ENCODE measurements around the gene UGT2B7. TPM values are rescaled to one million over a fixed set of nuclear protein-coding genes. Genes with fewer than 3 reads are reported as not detected.

UGT2B7 gene
- total RNA-seq, 1 donor from 2014 or later, result not detected

GRCh38 chr4:69088473-69088872 is 7.8 kb upstream of the UGT2B7 start:
- DNase-seq (ENCODE audit: low spot score), result no peak
- Mint-ChIP-seq H3K4me3 (ENCODE audit: unreplicated experiment) (no peak overlapping the region), H3K36me3 (ENCODE audit: low read depth, unreplicated experiment) (no peaks in the 10 kb centered on the region), H3K27ac (ENCODE audit: unreplicated experiment) (no peak overlapping the region), H3K4me1 (ENCODE audit: unreplicated experiment) (no peaks in the 10 kb centered on the region), H3K27me3 (ENCODE audit: unreplicated experiment) (no peaks in the 10 kb centered on the region), H3K9me3 (ENCODE audit: unreplicated experiment) (no peaks in the 10 kb centered on the region)
- TF ChIP-seq CTCF (IDR thresholded peaks at IDR 0.05; ENCODE audit: unreplicated experiment), result no peak

DNA sequence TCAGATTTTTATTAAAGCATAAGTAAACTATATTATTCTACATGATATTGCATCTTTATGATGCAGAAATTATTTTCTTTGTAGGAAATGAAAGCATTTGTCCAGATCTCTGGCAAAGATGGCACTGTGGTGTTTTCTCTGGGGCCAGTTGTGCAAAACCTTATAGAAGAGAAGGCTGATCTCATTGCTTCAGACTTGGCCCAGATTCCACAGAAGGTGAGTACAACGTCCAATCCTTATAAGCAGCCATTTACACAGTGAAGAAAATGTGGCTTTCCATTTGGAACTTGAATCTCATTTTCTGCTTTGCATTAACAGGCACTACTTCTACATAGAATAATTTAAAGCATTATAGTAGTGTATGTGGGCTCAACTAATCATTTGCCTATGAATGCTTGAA is 6.9 kb upstream of the UGT2B7 start:
- Mint-ChIP-seq H3K9me3 (ENCODE audit: unreplicated experiment) (no peaks in the 10 kb centered on the region), H3K4me1 (ENCODE audit: unreplicated experiment) (no peaks in the 10 kb centered on the region), H3K27ac (ENCODE audit: unreplicated experiment) (no peak overlapping the region), H3K27me3 (ENCODE audit: unreplicated experiment) (no peaks in the 10 kb centered on the region), H3K4me3 (ENCODE audit: unreplicated experiment) (no peak overlapping the region), H3K36me3 (ENCODE audit: low read depth, unreplicated experiment) (no peaks in the 10 kb centered on the region)
- TF ChIP-seq CTCF (IDR thresholded peaks at IDR 0.05; ENCODE audit: unreplicated experiment), result no peak
- DNase-seq (ENCODE audit: low spot score), result no peak

DNA sequence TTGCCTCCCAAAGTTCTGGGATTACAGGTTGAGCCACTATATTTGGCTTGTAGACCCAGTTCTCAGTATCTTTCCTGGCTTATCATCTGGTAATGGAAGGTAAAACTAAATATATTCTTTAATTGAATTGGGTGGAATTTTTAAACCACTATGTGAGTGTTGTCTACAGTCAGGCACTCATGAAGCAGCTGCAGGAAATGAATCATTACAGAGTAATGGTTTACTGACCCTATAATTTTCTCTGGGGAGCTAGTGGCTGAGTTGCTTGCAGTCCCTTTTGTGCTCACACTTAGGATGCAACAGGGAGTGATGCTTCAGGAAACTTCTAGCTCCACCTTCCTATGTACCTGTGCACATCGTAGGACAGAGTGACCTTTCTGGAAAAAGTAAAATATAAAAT is 4.1 kb upstream of the UGT2B7 start:
- no peak overlapping the region for H3K27ac Mint-ChIP-seq (ENCODE audit: unreplicated experiment)
- no peaks in the 10 kb centered on the region for H3K27me3 Mint-ChIP-seq (ENCODE audit: unreplicated experiment)
- H3K9me3 Mint-ChIP-seq (ENCODE audit: unreplicated experiment), result no peaks in the 10 kb centered on the region
- H3K36me3 Mint-ChIP-seq (ENCODE audit: low read depth, unreplicated experiment), result no peaks in the 10 kb centered on the region
- TF ChIP-seq CTCF (IDR thresholded peaks at IDR 0.05; ENCODE audit: unreplicated experiment), result no peak
- no peaks in the 10 kb centered on the region for H3K4me1 Mint-ChIP-seq (ENCODE audit: unreplicated experiment)
- no peak for DNase-seq (ENCODE audit: low spot score)
- no peak overlapping the region for H3K4me3 Mint-ChIP-seq (ENCODE audit: unreplicated experiment)

DNA sequence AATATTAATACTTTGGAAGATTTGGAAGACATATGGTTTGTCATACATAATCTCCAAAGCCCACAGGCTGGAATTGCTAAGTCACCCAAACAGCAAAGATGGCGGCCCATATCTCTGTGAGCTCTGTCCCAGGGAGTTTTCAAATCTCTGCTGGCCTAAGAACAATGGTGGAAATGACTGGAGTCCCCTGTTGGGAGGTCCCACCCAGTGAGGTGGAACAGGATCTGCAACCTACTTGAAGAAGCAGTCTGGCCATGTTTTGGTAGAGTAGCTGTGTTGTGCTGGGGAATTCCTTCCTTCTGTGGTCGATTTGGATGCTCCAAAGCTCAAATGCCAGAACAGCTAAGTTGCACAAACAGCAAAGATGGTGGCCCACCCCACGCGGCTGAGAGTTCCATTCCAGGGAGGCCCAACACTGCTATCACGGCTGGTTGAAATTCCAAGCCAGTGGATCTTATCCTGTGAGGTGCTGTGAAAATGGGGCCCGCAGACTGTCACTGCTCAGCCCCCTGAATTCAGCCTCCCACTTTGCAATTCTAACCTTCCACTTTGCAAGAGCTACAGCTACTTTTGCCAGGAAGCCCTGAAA is 3.2 kb upstream of the UGT2B7 start:
- no peak for DNase-seq (ENCODE audit: low spot score)
- Mint-ChIP-seq H3K27ac (ENCODE audit: unreplicated experiment) (no peak overlapping the region), H3K36me3 (ENCODE audit: low read depth, unreplicated experiment) (no peaks in the 10 kb centered on the region), H3K4me3 (ENCODE audit: unreplicated experiment) (no peak overlapping the region), H3K9me3 (ENCODE audit: unreplicated experiment) (no peaks in the 10 kb centered on the region), H3K4me1 (ENCODE audit: unreplicated experiment) (no peaks in the 10 kb centered on the region), H3K27me3 (ENCODE audit: unreplicated experiment) (no peaks in the 10 kb centered on the region)
- no peak for TF ChIP-seq CTCF (IDR thresholded peaks at IDR 0.05; ENCODE audit: unreplicated experiment)

DNA sequence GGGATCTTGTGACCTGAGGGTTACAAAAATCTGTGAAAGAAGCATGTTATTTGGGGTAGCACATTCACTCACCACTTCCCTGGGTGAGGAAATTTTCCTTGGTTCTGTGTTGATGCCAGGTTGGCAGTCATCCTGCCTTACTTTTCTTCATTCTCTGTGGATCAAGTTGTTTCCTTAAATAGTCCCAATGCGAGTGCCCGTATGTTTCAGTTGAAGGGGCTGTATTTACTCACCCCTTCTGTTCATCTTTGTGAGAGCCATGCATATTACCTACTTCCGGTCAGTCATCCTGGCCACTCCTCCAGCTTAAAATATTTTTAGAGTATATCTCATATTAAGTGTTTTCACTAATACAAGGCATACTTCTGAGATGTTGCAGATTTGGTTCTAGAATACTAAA is 2.6 kb upstream of the UGT2B7 start:
- Mint-ChIP-seq H3K4me1 (ENCODE audit: unreplicated experiment) (peaks cover 3% of the 10 kb centered on the region), H3K4me3 (ENCODE audit: unreplicated experiment) (no peak overlapping the region), H3K9me3 (ENCODE audit: unreplicated experiment) (no peaks in the 10 kb centered on the region), H3K27ac (ENCODE audit: unreplicated experiment) (no peak overlapping the region), H3K36me3 (ENCODE audit: low read depth, unreplicated experiment) (no peaks in the 10 kb centered on the region), H3K27me3 (ENCODE audit: unreplicated experiment) (no peaks in the 10 kb centered on the region)
- DNase-seq (ENCODE audit: low spot score), result no peak
- no peak for TF ChIP-seq CTCF (IDR thresholded peaks at IDR 0.05; ENCODE audit: unreplicated experiment)

Data from endothelial cell (in vitro differentiated cells).